HG03565 (cell line): ENCODE measurements around the gene CGB8.
"Not testable (repeated sequence)": the region's sequence is repeated elsewhere in the genome, so short reads cannot be mapped to it uniquely, and the experiment has no call there.

Experiments used
- ATAC-seq: cut with Tn5 transposase; IDR thresholded peaks from one replicate; pipeline ENCODE4 v1.9.1; 2021; ENCODE audit warnings: mild to moderate bottlenecking, moderate library complexity; ENCODE audit not compliant: unreplicated experiment

CGB8 gene

GRCh38 chr19:49031642-49032301 is 17.1 kb downstream of the CGB8 start, which contains the start of gene CGB2:
Gene CGB2, plus strand, starts transcription at chr19:49031890. Its CDS starts 206 bp downstream, at chr19:49032096.
- not testable (repeated sequence) for ATAC-seq

DNA sequence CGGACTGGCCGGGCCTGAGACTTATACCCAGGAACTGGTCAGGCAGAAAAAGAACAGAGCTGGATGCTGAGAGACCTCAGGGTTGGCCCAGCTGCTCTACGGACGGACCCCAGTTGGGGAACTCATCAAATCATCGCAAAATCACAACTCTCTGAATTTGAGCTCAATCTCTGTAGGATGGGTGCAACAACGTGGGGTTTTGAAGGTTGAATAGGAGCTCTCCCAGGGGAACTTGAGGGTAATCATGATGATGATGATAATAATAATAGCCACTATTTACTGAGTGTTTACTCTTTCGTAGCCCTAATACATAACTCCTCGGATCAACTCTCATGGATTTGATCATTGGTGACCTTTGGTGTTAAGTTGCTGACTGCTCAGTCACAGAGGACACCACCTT is 18.6 kb downstream of the CGB8 start:
- ATAC-seq: not testable (repeated sequence)

DNA sequence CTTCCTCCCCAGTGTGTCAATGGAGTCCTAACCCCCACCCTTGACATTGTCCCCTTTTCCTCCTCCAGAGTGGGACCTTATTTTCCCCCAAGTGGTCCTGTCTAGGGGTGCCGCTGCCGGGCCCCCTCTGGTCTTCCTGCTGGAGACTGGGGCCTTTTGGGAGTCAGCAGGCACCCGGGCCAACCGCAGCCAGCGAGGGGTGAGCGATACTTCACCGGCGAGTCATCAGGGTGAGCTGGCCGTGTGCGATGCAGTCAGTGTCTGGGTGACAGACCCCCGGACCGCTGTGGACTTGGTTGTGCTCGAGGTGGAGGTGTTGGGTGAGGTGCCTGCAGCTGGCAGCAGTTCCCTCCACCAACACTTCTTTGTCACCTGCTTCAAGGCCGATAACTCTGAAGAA is 19.2 kb downstream of the CGB8 start:
- not testable (repeated sequence) for ATAC-seq

DNA sequence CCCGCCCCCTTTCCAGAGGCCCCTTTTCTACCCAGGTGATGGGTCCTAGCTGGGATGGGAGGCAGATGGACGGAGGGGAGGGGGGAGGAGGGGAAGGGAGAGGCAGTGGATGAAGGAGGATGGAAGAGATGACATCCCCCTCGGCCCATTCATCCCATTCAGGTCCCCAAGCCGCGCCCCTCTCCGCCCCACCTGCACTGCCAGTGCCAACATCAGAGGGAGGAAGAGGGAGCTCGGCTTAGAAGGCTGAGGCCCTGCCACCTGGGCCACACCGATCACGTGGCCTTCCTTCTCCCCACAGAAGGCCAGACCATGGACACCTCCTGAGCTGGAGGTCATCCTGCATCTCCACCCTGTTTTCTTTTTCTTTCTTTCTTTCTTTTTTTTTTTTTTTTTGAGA is 20.2 kb downstream of the CGB8 start:
- not testable (repeated sequence) for ATAC-seq

GRCh38 chr19:49025599-49025998 is 23.3 kb downstream of the CGB8 start:
- not testable (repeated sequence) for ATAC-seq

DNA sequence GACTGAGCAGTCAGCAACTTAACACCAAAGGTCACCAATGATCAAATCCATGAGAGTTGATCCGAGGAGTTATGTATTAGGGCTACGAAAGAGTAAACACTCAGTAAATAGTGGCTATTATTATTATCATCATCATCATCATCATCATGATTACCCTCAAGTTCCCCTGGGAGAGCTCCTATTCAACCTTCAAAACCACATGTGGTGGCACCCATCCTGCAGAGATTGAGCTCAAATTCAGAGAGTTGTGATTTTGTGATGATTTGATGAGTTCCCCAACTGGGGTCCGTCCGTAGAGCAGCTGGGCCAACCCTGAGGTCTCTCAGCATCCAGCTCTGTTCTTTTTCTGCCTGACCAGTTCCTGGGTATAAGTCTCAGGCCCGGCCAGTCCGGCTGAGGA is 23.8 kb downstream of the CGB8 start:
- ATAC-seq: not testable (repeated sequence)

DNA sequence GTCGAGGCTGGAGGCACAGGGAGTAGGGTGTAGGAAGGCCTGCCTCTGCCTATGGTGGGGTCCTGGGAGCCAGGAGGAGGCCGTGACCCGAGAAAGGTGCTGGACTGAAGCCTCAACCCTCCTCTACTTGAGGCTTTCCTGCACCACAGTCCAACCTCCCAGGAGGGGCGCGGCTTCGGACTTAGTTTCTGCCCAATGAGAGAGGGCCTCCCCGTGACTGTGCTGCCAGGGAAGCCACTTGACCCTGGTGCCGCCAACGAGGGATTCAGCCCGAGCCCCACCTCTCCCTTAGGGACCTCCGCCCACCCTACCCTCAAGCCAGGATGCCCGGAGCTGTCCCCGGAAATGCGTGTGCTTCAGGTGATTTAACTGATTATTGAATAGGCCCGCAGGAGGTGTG is 24.7 kb downstream of the CGB8 start, which contains the start of gene CGB3:
Gene CGB3 (minus strand): TSS at position 101 of the 400 bp plus-strand sequence. CDS start 362 bp downstream, outside the sequence.
- ATAC-seq: not testable (repeated sequence)

- no peak for ATAC-seq
Measured at GRCh38 chr19:49022116-49022515, 26.8 kb downstream of the CGB8 start.

DNA sequence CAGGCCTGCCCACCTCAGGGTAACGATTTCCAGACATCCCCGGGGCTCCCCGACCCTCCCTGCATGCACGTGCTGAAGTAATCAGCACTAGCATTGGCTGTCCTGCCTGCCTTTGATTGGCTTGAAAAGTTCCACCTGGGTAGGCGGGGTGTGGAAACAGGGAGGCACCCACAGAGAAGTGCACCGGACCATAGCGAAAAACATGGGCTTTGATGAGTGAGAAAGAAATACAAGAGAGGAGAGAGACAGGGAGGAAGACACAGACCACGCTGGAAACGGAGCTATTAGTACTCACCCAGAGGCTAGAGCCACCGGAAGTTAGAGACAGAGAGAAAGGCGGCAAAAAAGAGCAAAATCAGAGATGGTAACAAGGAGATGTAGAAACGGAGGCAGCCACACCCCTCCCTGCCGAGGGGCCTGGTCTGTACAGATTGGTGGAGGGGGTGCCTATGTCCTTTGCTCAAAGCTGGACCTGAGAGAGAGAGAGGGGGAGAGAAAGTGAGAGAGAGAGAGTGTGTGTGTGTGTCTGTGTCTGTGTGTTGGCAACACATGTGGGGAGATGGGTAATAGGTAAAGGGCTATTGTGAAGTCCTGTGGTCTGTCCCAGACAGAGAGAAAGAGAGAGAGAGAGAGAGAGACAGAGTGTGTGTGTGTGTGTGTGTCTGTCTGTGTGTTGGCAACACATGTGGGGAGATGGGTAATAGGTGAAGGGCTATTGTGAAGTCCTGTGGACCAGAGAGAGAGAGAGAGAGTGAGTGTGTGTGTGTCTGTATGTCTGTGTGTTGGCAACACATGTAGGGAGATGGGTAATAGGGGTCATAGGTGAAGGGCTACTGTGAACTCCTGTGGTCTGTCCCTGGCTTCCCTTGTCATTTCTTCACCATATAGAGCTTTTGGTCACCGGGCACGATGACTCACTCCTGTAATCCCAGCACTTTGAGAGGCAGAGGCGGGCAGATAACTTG is 27.7 kb downstream of the CGB8 start:
- ATAC-seq: no peak

DNA sequence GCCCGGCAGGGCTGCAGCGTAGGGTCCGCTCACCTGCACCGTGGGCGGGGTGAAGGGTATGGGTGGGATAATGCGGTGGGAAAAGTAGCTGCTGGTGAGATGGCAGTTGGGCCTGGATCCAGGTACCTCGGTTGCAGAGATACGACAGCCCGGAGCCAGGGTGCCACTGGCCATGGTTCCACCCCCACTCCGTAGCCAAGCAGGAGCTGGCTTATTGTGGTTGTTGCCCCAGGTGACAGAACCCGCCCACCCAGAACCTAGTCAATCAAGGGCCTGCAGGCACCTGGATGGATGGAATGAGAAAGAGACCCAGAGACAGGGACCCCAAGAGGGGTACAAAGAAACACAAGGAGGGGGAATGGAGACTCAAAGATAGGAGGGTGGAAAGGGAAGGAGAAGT is 28.6 kb downstream of the CGB8 start:
- no peak for ATAC-seq

GRCh38 chr19:49019242-49019932 is 29.5 kb downstream of the CGB8 start:
- ATAC-seq: no peak

DNA sequence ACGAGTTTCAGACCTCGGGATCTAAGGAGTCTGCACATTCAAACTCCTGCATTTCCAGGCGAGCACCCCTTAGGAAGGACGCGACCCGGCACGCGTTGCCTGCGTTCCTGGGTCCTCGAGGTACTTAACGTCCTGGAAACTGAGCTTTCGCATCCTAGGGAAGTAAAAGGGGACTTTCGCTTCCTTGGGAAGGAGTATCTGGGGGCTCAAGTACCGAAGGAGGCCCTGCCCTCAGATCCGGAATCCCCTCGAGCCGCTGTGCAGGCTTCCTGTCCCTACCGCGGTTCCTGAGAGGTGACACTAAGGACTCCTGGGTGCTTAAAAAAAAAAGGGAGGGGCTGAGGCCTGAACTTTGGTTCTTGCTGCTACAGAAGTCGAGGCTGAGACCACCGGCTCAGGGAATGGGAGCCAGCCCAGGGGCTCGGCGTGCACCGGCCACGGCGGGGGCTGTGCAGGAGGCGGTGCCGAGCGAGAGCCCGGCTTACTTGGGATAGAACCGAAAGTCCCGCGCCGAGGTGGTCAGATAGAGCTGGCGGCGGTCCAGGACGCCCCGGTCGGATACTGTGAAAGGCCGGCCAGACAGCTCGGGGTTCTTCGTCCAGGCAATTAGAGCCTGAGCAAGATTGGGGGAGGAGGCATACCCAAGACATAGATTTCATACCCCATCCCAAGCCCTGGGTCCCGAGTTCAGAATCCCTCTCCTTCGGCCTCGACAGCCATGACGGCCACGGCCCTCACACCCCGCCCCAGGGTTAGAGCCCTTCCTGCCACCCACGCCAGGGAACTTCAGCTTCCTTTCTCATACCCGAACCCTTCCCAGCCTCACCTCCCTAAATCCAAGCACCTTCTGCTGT is 30.3 kb downstream of the CGB8 start:
- ATAC-seq: not testable (repeated sequence)

GRCh38 chr19:49017666-49018351 is 31.1 kb downstream of the CGB8 start:
- no peak for ATAC-seq

GRCh38 chr19:49017041-49017665 is 31.8 kb downstream of the CGB8 start, which contains the start of gene LHB:
Gene LHB, minus strand, starts transcription at chr19:49017091. Its CDS starts 10 bp downstream, at chr19:49017081.
- no peak for ATAC-seq

DNA sequence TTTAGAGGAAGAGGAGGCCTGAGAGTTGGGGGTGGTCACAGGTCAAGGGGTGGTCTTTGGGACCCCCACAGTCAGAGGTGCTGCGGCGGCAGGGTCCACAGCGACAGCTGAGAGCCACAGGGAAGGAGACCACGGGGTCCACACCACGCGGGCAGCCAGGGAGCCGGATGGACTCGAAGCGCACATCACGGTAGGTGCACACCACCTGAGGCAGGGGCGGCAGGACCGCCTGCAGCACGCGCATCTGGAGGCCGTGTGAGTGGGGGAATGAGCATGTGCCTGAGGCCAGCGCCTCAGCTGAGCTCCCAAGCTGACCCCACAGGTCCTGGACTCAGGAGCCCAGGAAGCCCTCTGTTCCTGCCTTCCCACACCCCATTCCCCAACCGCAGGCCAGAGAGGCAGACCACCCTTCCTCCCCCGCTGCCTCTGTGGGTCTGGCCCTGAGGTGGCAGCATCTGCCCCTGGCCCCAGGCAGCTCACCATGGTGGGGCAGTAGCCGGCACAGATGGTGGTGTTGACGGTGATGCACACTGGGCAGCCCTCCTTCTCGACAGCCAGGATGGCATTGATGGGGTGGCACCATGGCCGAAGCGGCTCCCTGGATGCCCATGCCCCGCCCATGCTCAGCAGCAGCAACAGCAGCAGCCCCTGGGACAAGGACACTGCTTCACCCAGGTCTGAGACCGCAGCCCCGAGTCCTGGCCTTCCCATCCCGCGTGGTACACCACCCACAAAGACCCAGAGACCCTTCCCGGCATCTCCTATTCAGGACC is 32.7 kb downstream of the CGB8 start:
- no peak for ATAC-seq

- no peak for ATAC-seq
Measured at GRCh38 chr19:49014870-49015255, 34.0 kb downstream of the CGB8 start.

DNA sequence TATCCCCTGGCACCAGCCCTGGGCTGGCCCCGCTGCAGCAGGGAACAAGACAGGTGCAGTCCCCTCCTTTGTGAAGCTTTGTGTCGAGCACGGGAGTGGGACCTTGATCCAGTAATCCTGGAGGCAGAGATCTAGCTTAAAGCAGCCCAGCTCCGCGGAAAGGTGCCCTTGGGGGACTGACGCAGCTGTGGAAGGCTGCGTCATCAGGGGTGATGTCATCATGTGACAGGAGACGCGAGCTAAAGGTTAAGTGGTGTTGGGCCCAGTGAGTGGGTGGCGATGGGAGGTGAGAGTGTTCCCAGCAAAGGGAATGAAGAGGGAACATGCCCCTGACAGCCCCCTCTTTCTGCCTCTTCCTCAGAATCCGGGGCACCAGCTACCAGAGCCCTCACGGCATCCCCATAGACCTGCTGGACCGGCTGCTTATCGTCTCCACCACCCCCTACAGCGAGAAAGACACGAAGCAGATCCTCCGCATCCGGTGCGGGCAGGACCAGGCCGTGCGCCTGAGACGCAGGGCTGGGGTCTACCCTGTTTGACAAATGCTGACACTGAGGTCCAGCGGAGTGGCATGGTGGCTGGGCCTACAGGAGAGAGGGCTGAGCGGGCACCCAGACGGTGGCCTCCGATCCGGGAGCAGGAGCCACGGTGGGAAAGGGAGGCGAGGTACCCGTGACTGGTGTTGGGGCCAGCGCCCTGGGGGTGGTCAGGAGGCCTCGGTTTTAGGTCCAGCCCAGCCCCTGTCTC is 34.6 kb downstream of the CGB8 start:
- no peak for ATAC-seq

- ATAC-seq: no peak
Measured at GRCh38 chr19:49011194-49011593, 37.7 kb downstream of the CGB8 start.
